Prostate gland (tissue), 2 donors: ENCODE data around the gene CAB39. TPM values are rescaled to one million over a fixed set of nuclear protein-coding genes. Genes with fewer than 3 reads are reported as not detected.

ENCODE experiments used
- DNase-seq: peaks from one replicate; pipeline ENCODE4 v3.0.0-alpha.2; 2019; ENCODE audit warnings: low spot score
- H3K27ac ChIP-seq, 2 donors: fragments of 200-600 bp; sonication (generic); 2 replicates each; pipeline ENCODE4 v1.5.1; 2017 to 2019
- H3K27me3 ChIP-seq: fragments of 200-600 bp; sonication (generic); replicated peaks from 2 replicates; pipeline ENCODE4 v1.5.1; 2019; ENCODE audit not compliant: insufficient read depth
- H3K36me3 ChIP-seq, 2 donors: fragments of 200-600 bp; sonication (generic); 1 replicate in 1 of 2; 2 replicates in 1 of 2; pipeline versions ENCODE4 v1.5.1 to v1.8.1; 2017 to 2019
- H3K4me1 ChIP-seq: fragments of 200-600 bp; sonication (generic); replicated peaks from 2 replicates; pipeline ENCODE4 v1.5.1; 2019
- H3K4me3 ChIP-seq, 2 donors: fragments of 200-600 bp; sonication (generic); 2 replicates each; pipeline ENCODE4 v1.5.1; 2017 to 2019
- H3K9me3 ChIP-seq: fragments of 200-600 bp; sonication (generic); 2 replicates; pipeline ENCODE4 v1.5.1; 2017
- POLR2A ChIP-seq: fragments of 450-650 bp; IDR thresholded peaks from one replicate; pipeline ENCODE4 v1.6.1; 2016; ENCODE audit warnings: antibody characterized with exemption, mild to moderate bottlenecking
- POLR2AphosphoS5 ChIP-seq: sonication (generic); formaldehyde crosslinking; IDR thresholded peaks from one replicate; pipeline ENCODE4 v1.6.1; 2017; ENCODE audit warnings: antibody characterized with exemption
- WGBS: methylation state at CpG from one replicate; pipeline ENCODE4 v1.1.5; 2018; 5-methylcytosine and 5-hydroxymethylcytosine counted together
- intact Hi-C: fragments of 100-400 bp; cut with DNase I; formaldehyde crosslinking; loops from one replicate; pipeline ENCODE4 v1.14.2; 2022
- total RNA-seq, 2 donors: library from RNA; depleted of rRNA; stranded (reverse); fragments of >200 nt; gene quantifications; one replicate each; pipeline ENCODE4 v1.1.0, GENCODE V29; 2016
- TF ChIP-seq, protein P1 (sequence below), 4 experiments: fragments of 200-600 bp in 2 of 4; fragments of 450-650 bp in 2 of 4; sonication (generic) in 2 of 4; IDR thresholded peaks; 1 replicate in 3 of 4; 2 replicates in 1 of 4; pipeline ENCODE4 v1.5.1; 2016 to 2019; ENCODE audit warnings: antibody characterized with exemption in 4 of 4, mild to moderate bottlenecking in 2 of 4, moderate library complexity in 2 of 4

CAB39 gene
- total RNA-seq, 2 donors from 2014 or later, result 75.4 to 105 TPM

DNA sequence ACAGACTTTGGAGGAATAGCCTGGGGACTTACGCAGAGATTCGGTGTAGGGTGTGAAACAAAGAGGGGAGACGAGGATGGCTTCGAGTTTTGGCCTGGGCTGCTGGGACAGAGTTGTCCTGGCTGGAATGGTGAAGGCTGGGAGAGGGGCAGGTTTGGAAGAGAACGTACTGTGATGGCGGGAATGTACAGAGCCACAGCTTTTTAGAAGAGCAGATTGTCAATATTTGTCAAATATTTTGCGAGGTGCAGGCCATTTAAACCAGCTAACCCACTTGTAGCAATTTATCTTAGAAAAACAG lies 137.7 kb downstream of the CAB39 start:
- WGBS, result 68% methylated on average over 7 of the region's 7 CpGs
- no peaks in the 10 kb centered on the region for H3K27me3 ChIP-seq
- H3K36me3 ChIP-seq, result no peaks in the 10 kb centered on the region
- no peaks in the 10 kb centered on the region for H3K9me3 ChIP-seq
- DNase-seq, result no peak
- TF ChIP-seq POLR2AphosphoS5 (no peak), POLR2A (no peak)
- TF ChIP-seq, protein P1, sequence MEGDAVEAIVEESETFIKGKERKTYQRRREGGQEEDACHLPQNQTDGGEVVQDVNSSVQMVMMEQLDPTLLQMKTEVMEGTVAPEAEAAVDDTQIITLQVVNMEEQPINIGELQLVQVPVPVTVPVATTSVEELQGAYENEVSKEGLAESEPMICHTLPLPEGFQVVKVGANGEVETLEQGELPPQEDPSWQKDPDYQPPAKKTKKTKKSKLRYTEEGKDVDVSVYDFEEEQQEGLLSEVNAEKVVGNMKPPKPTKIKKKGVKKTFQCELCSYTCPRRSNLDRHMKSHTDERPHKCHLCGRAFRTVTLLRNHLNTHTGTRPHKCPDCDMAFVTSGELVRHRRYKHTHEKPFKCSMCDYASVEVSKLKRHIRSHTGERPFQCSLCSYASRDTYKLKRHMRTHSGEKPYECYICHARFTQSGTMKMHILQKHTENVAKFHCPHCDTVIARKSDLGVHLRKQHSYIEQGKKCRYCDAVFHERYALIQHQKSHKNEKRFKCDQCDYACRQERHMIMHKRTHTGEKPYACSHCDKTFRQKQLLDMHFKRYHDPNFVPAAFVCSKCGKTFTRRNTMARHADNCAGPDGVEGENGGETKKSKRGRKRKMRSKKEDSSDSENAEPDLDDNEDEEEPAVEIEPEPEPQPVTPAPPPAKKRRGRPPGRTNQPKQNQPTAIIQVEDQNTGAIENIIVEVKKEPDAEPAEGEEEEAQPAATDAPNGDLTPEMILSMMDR (IDR thresholded peaks at IDR 0.05), result no peak
- intact Hi-C loops, result no loop called here
- H3K27ac ChIP-seq, result no peak overlapping the region
- H3K4me3 ChIP-seq, result no peak overlapping the region
- no peaks in the 10 kb centered on the region for H3K4me1 ChIP-seq

GRCh38 chr2:230852113-230852512 lies 139.5 kb downstream of the CAB39 start:
- Histone ChIP-seq H3K27ac (no peak overlapping the region), H3K4me3 (no peak overlapping the region), H3K9me3 (no peaks in the 10 kb centered on the region), H3K36me3 (no peaks in the 10 kb centered on the region), H3K4me1 (no peaks in the 10 kb centered on the region), H3K27me3 (no peaks in the 10 kb centered on the region)
- 88% methylated on average over 4 of the region's 4 CpGs for WGBS
- no peak for DNase-seq
- TF ChIP-seq POLR2A (no peak), POLR2AphosphoS5 (no peak)
- TF ChIP-seq, protein P1 (IDR thresholded peaks at IDR 0.05), result no peak
- intact Hi-C loops, result no loop called here

- Histone ChIP-seq H3K9me3 (no peaks in the 10 kb centered on the region), H3K27ac (no peak overlapping the region), H3K36me3 (no peaks in the 10 kb centered on the region), H3K4me3 (no peak overlapping the region), H3K4me1 (peaks cover 7% of the 10 kb centered on the region), H3K27me3 (no peaks in the 10 kb centered on the region)
- 51% methylated on average over 13 of the region's 13 CpGs for WGBS
- intact Hi-C loops, result no loop called here
- no peak for DNase-seq
- no peak for TF ChIP-seq POLR2AphosphoS5
- TF ChIP-seq, protein P1 (IDR thresholded peaks at IDR 0.05), result no peak
- no peak for TF ChIP-seq POLR2A
Measured at GRCh38 chr2:230861552-230862255, 149.1 kb downstream of the CAB39 start.

GRCh38 chr2:230862292-230862691 lies 149.7 kb downstream of the CAB39 start:
- Histone ChIP-seq H3K36me3 (no peaks in the 10 kb centered on the region), H3K4me3 (no peak overlapping the region), H3K27ac (no peak overlapping the region), H3K9me3 (no peaks in the 10 kb centered on the region), H3K27me3 (no peaks in the 10 kb centered on the region), H3K4me1 (peaks cover 9% of the 10 kb centered on the region)
- DNase-seq, result no peak
- 97% methylated on average over 5 of the region's 5 CpGs for WGBS
- no peak for TF ChIP-seq POLR2A
- TF ChIP-seq, protein P1 (IDR thresholded peaks at IDR 0.05), result no peak
- TF ChIP-seq POLR2AphosphoS5, result no peak
- intact Hi-C loops, result no loop called here

DNA sequence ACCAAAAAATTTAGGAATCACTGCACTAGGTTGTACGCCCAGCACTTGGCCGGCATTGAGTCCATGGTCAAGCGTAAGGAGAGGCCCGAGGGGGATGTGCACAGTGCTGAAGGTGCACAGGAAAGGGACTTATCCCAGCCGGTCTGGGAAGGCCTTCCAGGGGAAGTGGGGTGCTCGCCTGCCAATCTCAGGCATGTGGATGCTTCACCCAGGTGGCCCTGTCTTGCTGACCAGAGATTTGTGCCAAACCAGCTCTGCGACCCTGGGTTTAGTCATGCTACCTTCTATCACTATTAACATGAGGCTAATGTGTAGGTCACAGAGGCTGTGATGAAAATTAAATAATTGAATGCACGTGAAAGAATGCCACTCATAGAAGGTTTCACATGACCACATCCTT lies 150.4 kb downstream of the CAB39 start:
- Histone ChIP-seq H3K9me3 (no peaks in the 10 kb centered on the region), H3K27me3 (no peaks in the 10 kb centered on the region), H3K36me3 (no peaks in the 10 kb centered on the region), H3K4me1 (peaks cover 12% of the 10 kb centered on the region), H3K4me3 (no peak overlapping the region), H3K27ac (no peak overlapping the region)
- DNase-seq, result no peak
- TF ChIP-seq POLR2AphosphoS5 (no peak), POLR2A (no peak)
- TF ChIP-seq, protein P1 (IDR thresholded peaks at IDR 0.05), result no peak
- intact Hi-C loops, result no loop called here
- WGBS, result 76% methylated on average over 8 of the region's 8 CpGs
